ENCODE measurements around the gene NAT9. TPM values are rescaled to one million over a fixed set of nuclear protein-coding genes. Genes with fewer than 3 reads are reported as not detected.

NAT9 gene
- total RNA-seq, 1 experiment from 2014 or later, result 63.5 TPM

DNA sequence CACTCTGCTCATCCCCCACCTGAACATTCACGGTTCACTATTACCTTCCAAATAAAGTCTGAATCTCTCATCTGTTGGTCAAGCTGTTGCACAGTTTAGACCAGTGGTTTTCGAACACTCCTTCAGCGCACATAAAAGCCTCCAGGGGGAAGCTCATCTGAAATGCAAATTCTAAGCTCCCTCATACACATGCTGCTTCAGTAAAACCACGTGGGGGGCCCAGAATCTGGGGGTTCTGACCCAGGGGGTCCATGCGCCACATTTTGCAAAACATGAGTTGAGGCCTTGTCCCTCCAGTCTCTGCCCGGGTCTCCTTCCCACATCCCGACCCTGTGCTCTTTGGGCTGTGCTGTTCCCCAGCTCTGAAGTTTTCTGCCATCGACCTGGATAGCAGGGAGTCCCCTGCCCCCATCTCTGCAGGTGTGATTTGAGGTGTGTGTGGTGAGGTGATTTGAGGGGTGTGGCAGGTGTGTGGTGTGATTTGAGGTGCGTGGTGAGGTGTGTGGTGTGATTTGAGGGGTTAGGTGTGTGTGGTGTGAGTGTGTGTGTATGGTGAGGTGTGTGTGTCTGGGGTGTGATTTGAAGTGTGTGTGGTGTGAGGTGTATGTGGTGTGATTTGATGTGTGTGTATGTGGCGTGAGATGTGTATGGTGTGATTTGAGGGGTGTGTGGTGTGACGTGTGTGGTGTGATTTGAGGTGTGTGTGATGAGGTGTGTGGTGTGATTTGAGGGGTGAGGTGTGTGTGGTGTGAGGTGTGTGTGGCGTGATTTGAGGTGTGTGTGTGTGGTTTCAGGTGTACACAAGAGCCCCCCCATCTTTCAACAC is 43.9 kb downstream of the NAT9 start:
- 100% methylated on average over 4 of the region's 12 CpGs for WGBS (ENCODE audit: extremely low coverage, insufficient read length, low lambda C conversion rate)
- no peaks in the 10 kb centered on the region for H4K20me1 ChIP-seq (ENCODE audit: control insufficient read depth, insufficient read depth, insufficient read length)
- Mint-ChIP-seq H3K36me3 (ENCODE audit: insufficient read depth in 1 of 3, low read depth in 3 of 3) (no peaks in the 10 kb centered on the region), H3K9me3 (no peaks in the 10 kb centered on the region), H3K27me3 (ENCODE audit: low read depth) (peaks cover 6% of the 10 kb centered on the region; the same call in 1 of the 2 replicates), H3K4me1 (peaks cover 5 to 7% of the 10 kb centered on the region in 2 experiments), H3K27ac (no peak overlapping the region), H3K4me3 (no peak overlapping the region)
- H2BK20ac ChIP-seq (ENCODE audit: low read depth, low read length, poor library complexity, severe bottlenecking), result no peak overlapping the region
- no peak overlapping the region for H2BK12ac ChIP-seq (ENCODE audit: insufficient read length, low read depth, low read length)
- no peak overlapping the region for H2AK5ac ChIP-seq (ENCODE audit: insufficient read length, low read length)
- H3K14ac ChIP-seq (ENCODE audit: insufficient read depth, low read length), result no peak overlapping the region
- no peaks in the 10 kb centered on the region for H3K79me1 ChIP-seq (ENCODE audit: insufficient read depth, low read depth, low read length, poor library complexity, severe bottlenecking)
- no peak overlapping the region for H3K23ac ChIP-seq (ENCODE audit: insufficient read length, low read depth, low read length)
- H3T11ph ChIP-seq (ENCODE audit: low read length), result no peak overlapping the region
- no peak overlapping the region for H2BK5ac ChIP-seq (ENCODE audit: insufficient read length, low read length)
- H4K8ac ChIP-seq (replicated peaks; ENCODE audit: insufficient read length, low read depth, low read length), result no peak overlapping the region
- peaks cover 2% of the 10 kb centered on the region for H3K23me2 ChIP-seq (ENCODE audit: insufficient read length, low read depth, low read length, poor library complexity, severe bottlenecking)
- no peak overlapping the region for H3K27ac ChIP-seq (ENCODE audit: insufficient read length, low read depth, low read length)
- no peaks in the 10 kb centered on the region for H3K4me1 ChIP-seq (ENCODE audit: insufficient read depth, low read length)
- no peaks in the 10 kb centered on the region for H3K79me2 ChIP-seq (ENCODE audit: insufficient read depth, low read length)
- no peak overlapping the region for H2BK120ac ChIP-seq (ENCODE audit: low read depth, low read length, poor library complexity, severe bottlenecking)
- TF ChIP-seq, protein P1, sequence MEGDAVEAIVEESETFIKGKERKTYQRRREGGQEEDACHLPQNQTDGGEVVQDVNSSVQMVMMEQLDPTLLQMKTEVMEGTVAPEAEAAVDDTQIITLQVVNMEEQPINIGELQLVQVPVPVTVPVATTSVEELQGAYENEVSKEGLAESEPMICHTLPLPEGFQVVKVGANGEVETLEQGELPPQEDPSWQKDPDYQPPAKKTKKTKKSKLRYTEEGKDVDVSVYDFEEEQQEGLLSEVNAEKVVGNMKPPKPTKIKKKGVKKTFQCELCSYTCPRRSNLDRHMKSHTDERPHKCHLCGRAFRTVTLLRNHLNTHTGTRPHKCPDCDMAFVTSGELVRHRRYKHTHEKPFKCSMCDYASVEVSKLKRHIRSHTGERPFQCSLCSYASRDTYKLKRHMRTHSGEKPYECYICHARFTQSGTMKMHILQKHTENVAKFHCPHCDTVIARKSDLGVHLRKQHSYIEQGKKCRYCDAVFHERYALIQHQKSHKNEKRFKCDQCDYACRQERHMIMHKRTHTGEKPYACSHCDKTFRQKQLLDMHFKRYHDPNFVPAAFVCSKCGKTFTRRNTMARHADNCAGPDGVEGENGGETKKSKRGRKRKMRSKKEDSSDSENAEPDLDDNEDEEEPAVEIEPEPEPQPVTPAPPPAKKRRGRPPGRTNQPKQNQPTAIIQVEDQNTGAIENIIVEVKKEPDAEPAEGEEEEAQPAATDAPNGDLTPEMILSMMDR (conservative IDR thresholded peaks at IDR 0.05), result no peak
- no peak overlapping the region for H3K56ac ChIP-seq (ENCODE audit: insufficient read length, low read depth, low read length)
- no peak overlapping the region for H4K5ac ChIP-seq (ENCODE audit: insufficient read length, low read depth, low read length)
- H2AFZ ChIP-seq (ENCODE audit: low read length), result no peak overlapping the region
- no peak overlapping the region for H3K9ac ChIP-seq (ENCODE audit: extremely low read depth, insufficient read length, low read length)
- no peaks in the 10 kb centered on the region; the same call in 1 of the 2 replicates for H3K27me3 ChIP-seq (ENCODE audit: insufficient read depth, low read length)
- no peaks in the 10 kb centered on the region for H3K9me3 ChIP-seq (ENCODE audit: control insufficient read depth, low read depth, low read length)
- no peak overlapping the region for H2BK15ac ChIP-seq (ENCODE audit: low read depth, low read length)
- H4K91ac ChIP-seq (ENCODE audit: insufficient read length, low read depth, low read length), result no peak overlapping the region
- DNase-seq, result no peak
- no peak overlapping the region for H3K18ac ChIP-seq (ENCODE audit: insufficient read length, low read depth, low read length)
- H3K4me2 ChIP-seq (ENCODE audit: insufficient read depth, insufficient read length, low read length), result no peak overlapping the region
- H3K4ac ChIP-seq (ENCODE audit: low read depth, low read length), result no peak overlapping the region
